PC-3 (cell line): ENCODE data around the gene SNIP1.

Experiments used
- EZH2 ChIP-seq: fragments of 300-600 bp; sonication (generic); IDR thresholded peaks from one replicate; pipeline ENCODE4 v1.6.1; 2017; ENCODE audit warnings: antibody characterized with exemption, mild to moderate bottlenecking, low read length; ENCODE audit not compliant: unreplicated experiment
- EZH2phosphoT487 ChIP-seq: fragments of 300-600 bp; sonication (generic); IDR thresholded peaks from 2 replicates; pipeline ENCODE4 v1.6.1; 2018; ENCODE audit warnings: mild to moderate bottlenecking, antibody characterized with exemption, low read length, borderline replicate concordance
- TF ChIP-seq, protein P1 (sequence below): fragments of 300-600 bp; sonication (generic); conservative IDR thresholded peaks from 2 replicates; pipeline ENCODE4 v1.5.1; 2017; ENCODE audit warnings: antibody characterized with exemption, low read depth, mild to moderate bottlenecking, low read length

DNA sequence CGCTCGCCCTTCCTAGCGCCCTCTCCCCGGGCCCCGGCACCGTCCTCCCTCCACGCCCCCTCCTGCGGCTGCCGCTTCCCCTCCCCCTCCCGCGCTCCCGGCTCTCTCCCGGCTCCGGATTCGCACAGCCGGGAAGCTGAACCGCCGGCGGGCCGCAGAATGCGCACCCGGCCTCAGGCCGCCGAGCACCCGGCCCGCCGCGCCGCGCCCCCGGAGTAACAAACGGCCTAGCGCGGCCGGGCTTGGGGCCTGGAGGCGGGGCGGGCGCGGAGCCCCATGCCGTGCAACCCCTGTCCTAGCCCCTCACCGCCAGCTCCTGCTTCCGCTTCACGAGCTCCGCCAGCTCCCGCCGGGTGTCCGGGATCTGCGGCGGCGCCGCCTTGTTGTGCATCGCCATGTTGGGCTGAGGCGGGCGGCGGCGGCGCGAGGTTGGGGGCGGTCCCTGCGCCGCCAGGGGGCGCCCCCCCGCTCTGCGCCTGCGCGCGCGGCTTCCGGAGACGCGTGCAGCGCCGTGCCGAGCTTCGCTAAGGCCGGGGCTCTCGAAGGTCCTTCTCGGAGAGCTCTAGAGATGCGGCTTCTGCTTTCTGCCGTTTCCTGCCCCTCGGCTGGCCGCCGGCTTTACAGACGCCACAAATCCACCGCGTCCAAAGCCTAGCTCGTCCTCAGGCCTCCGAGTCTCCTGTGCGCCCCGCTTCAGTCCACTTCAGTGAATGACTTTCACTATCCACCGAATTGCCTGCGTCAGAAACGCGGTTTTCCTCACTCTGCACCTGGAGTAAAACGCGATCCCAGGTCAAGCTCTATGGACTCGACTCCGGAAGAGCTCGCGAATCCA lies 39.5 kb downstream of the SNIP1 start, which contains the start of gene MEAF6:
- TF ChIP-seq, protein P1, sequence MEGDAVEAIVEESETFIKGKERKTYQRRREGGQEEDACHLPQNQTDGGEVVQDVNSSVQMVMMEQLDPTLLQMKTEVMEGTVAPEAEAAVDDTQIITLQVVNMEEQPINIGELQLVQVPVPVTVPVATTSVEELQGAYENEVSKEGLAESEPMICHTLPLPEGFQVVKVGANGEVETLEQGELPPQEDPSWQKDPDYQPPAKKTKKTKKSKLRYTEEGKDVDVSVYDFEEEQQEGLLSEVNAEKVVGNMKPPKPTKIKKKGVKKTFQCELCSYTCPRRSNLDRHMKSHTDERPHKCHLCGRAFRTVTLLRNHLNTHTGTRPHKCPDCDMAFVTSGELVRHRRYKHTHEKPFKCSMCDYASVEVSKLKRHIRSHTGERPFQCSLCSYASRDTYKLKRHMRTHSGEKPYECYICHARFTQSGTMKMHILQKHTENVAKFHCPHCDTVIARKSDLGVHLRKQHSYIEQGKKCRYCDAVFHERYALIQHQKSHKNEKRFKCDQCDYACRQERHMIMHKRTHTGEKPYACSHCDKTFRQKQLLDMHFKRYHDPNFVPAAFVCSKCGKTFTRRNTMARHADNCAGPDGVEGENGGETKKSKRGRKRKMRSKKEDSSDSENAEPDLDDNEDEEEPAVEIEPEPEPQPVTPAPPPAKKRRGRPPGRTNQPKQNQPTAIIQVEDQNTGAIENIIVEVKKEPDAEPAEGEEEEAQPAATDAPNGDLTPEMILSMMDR: peak; percentile 71
- no peak for TF ChIP-seq EZH2
- no peak for TF ChIP-seq EZH2phosphoT487
